ENCODE measurements around the gene CACNG8.

Gene CACNG8

GRCh38 chr19:53965091-53965490 lies 2.4 kb downstream of the CACNG8 start:
- FAIRE-seq: no peak

- no peak for FAIRE-seq
Measured at GRCh38 chr19:53966931-53967330, 4.2 kb downstream of the CACNG8 start.

GRCh38 chr19:53969366-53969765 lies 6.6 kb downstream of the CACNG8 start:
- FAIRE-seq: no peak

GRCh38 chr19:53971673-53972072 lies 8.9 kb downstream of the CACNG8 start:
- no peak for FAIRE-seq

GRCh38 chr19:53977429-53977990 lies 14.8 kb downstream of the CACNG8 start:
- no peak for FAIRE-seq

- FAIRE-seq: no peak
Measured at GRCh38 chr19:53977991-53978731, 15.4 kb downstream of the CACNG8 start.

GRCh38 chr19:53978975-53979801 lies 16.5 kb downstream of the CACNG8 start:
- FAIRE-seq: no peak

- FAIRE-seq: no peak
Measured at GRCh38 chr19:53980539-53981375, 18.0 kb downstream of the CACNG8 start.

- no peak for FAIRE-seq
Measured at GRCh38 chr19:53981376-53981951, 18.7 kb downstream of the CACNG8 start.

- no peak for FAIRE-seq
Measured at GRCh38 chr19:53982001-53982451, 19.3 kb downstream of the CACNG8 start.

GRCh38 chr19:53982611-53983010 lies 19.9 kb downstream of the CACNG8 start:
- no peak for FAIRE-seq

- FAIRE-seq: no peak
Measured at GRCh38 chr19:53983457-53984289, 20.9 kb downstream of the CACNG8 start.

GRCh38 chr19:53985863-53986262 lies 23.1 kb downstream of the CACNG8 start:
- FAIRE-seq: no peak

GRCh38 chr19:53988981-53989380 lies 26.2 kb downstream of the CACNG8 start:
- FAIRE-seq: no peak

GRCh38 chr19:53989600-53990533 lies 27.1 kb downstream of the CACNG8 start:
- no peak for FAIRE-seq

- FAIRE-seq: no peak
Measured at GRCh38 chr19:53991224-53992113, 28.7 kb downstream of the CACNG8 start, which contains the start of gene CACNG6. TSS of gene CACNG6 (plus strand) at chr19:53991637. CDS start at chr19:53992878, 1,241 bp downstream.

GRCh38 chr19:53992211-53992610 lies 29.5 kb downstream of the CACNG8 start:
- FAIRE-seq: no peak

- FAIRE-seq: no peak
Measured at GRCh38 chr19:53992815-53993214, 30.1 kb downstream of the CACNG8 start.

GRCh38 chr19:53993448-53993847 lies 30.7 kb downstream of the CACNG8 start:
- no peak for FAIRE-seq

All from colon (tissue), 2 donors.